SIG-M5 (cell line): Measurements from ENCODE around the gene PLA2G2C.
"Not testable (repeated sequence)": the region's sequence is repeated elsewhere in the genome, so short reads cannot be mapped to it uniquely, and the experiment has no call there.

Experiments used
- DNase-seq: peaks from one replicate; lab custom pipeline; 2025; lab: John Stamatoyannopoulos, UW

PLA2G2C gene

GRCh38 chr1:20185834-20186782 is at the start of gene PLA2G2C, which contains the start of gene UBXN10:
TSS of gene PLA2G2C (minus strand) at chr1:20186518. CDS start at chr1:20177363, 9,155 bp downstream.
TSS of gene UBXN10 (plus strand) at chr1:20186096. CDS start at chr1:20190562, 4,466 bp downstream.
- no peak for DNase-seq

GRCh38 chr1:20234788-20235535 is 48.6 kb upstream of the PLA2G2C start:
- no peak for DNase-seq

- DNase-seq = no peak
These were observed 47.5 kb upstream of the PLA2G2C start for GRCh38 chr1:20233866-20234265.

GRCh38 chr1:20233394-20233793 is 47.1 kb upstream of the PLA2G2C start:
- no peak for DNase-seq

- DNase-seq = not testable (repeated sequence)
These were observed 46.2 kb upstream of the PLA2G2C start for GRCh38 chr1:20232564-20232963.

GRCh38 chr1:20229171-20229570 is 42.9 kb upstream of the PLA2G2C start:
- no peak for DNase-seq

GRCh38 chr1:20228314-20228825 is 42.1 kb upstream of the PLA2G2C start:
- DNase-seq = no peak

GRCh38 chr1:20227704-20228103 is 41.4 kb upstream of the PLA2G2C start:
- DNase-seq = no peak

GRCh38 chr1:20224546-20224945 is 38.2 kb upstream of the PLA2G2C start:
- no peak for DNase-seq

- no peak for DNase-seq
These were observed 37.5 kb upstream of the PLA2G2C start for GRCh38 chr1:20223551-20224419.

- DNase-seq = no peak
These were observed 36.8 kb upstream of the PLA2G2C start for GRCh38 chr1:20223106-20223505.

- DNase-seq = no peak
These were observed 33.7 kb upstream of the PLA2G2C start for GRCh38 chr1:20220036-20220435.

- DNase-seq = not testable (repeated sequence)
These were observed 32.7 kb upstream of the PLA2G2C start for GRCh38 chr1:20219053-20219452.

- DNase-seq = no peak
These were observed 30.3 kb upstream of the PLA2G2C start for GRCh38 chr1:20216574-20216973.

GRCh38 chr1:20215716-20216115 is 29.4 kb upstream of the PLA2G2C start:
- DNase-seq = no peak

- DNase-seq = no peak
These were observed 26.5 kb upstream of the PLA2G2C start for GRCh38 chr1:20212685-20213331.

- DNase-seq = no peak
These were observed 25.9 kb upstream of the PLA2G2C start for GRCh38 chr1:20212085-20212684.

GRCh38 chr1:20211511-20211931 is 25.2 kb upstream of the PLA2G2C start:
- DNase-seq = no peak

- no peak for DNase-seq
These were observed 24.6 kb upstream of the PLA2G2C start for GRCh38 chr1:20210736-20211460.

- DNase-seq = no peak
These were observed 23.2 kb upstream of the PLA2G2C start for GRCh38 chr1:20209471-20209870.
